Glutamatergic neuron (in vitro differentiated cells): ENCODE measurements around the gene GALNT17. TPM values are rescaled to one million over a fixed set of nuclear protein-coding genes. Genes with fewer than 3 reads are reported as not detected.

ENCODE experiments used
- DNase-seq: peaks from one replicate; pipeline ENCODE4 v3.0.0; 2022
- H3K27ac Mint-ChIP-seq: one replicate; pipeline ENCODE4 v1.8.0; 2020; ENCODE audit warnings: mild to moderate bottlenecking, mixed read lengths, inconsistent platforms; ENCODE audit not compliant: unreplicated experiment
- H3K27me3 Mint-ChIP-seq: one replicate; pipeline ENCODE4 v1.8.0; 2020; ENCODE audit warnings: mild to moderate bottlenecking, moderate library complexity, mixed read lengths, inconsistent platforms; ENCODE audit not compliant: unreplicated experiment
- H3K36me3 Mint-ChIP-seq: one replicate; pipeline ENCODE4 v1.8.0; 2020; ENCODE audit warnings: mild to moderate bottlenecking, mixed read lengths, inconsistent platforms; ENCODE audit not compliant: unreplicated experiment
- H3K4me1 Mint-ChIP-seq: one replicate; pipeline ENCODE4 v1.8.0; 2020; ENCODE audit warnings: mild to moderate bottlenecking, low read depth, mixed read lengths, inconsistent platforms; ENCODE audit not compliant: unreplicated experiment
- H3K4me3 Mint-ChIP-seq: one replicate; pipeline ENCODE4 v1.8.0; 2020; ENCODE audit warnings: mild to moderate bottlenecking, mixed read lengths, inconsistent platforms; ENCODE audit not compliant: unreplicated experiment
- H3K9me3 Mint-ChIP-seq: one replicate; pipeline ENCODE4 v1.8.0; 2020; ENCODE audit warnings: mild to moderate bottlenecking, moderate library complexity, mixed read lengths, inconsistent platforms; ENCODE audit not compliant: unreplicated experiment
- total RNA-seq: library from RNA; stranded (reverse); fragmentation: NEBNext Ultra II Directional; extraction: Animal tissue kit (Norgen Biotek cat#: 25700); gene quantifications from one replicate; pipeline ENCODE4 v1.2.1, GENCODE V29; 2021; ENCODE audit not compliant: unreplicated experiment
- TF ChIP-seq, protein P1 (sequence below): fragments of 200-600 bp; sonication (generic); IDR thresholded peaks from one replicate; pipeline ENCODE4 v1.5.0; 2021; ENCODE audit not compliant: partially characterized antibody, unreplicated experiment

GALNT17 gene
- total RNA-seq, 1 donor from 2014 or later, result 42.0 TPM

DNA sequence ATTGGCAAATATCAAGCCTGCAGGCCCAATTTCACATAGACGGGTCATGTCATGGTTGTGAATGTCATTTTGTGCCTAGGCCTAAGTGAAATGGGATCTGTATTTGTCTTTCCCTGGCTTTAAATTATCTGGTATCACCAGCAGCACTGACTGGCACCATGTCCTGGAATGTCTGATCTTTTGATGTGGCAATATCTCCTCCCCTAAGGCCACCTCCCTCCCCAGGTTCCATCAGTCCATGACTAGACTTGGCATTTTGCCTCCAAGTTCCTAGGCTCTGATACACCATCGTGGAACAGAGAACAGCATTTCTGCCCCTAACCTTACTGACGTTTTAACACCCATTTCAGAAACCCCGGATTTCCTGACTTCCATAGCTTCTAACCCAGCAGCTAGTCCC lies 513.9 kb downstream of the GALNT17 start:
- peaks cover 5% of the 10 kb centered on the region for H3K9me3 Mint-ChIP-seq
- no peaks in the 10 kb centered on the region for H3K27me3 Mint-ChIP-seq
- H3K4me3 Mint-ChIP-seq, result no peak overlapping the region
- peaks cover 12% of the 10 kb centered on the region for H3K36me3 Mint-ChIP-seq
- H3K4me1 Mint-ChIP-seq, result no peaks in the 10 kb centered on the region
- TF ChIP-seq, protein P1, sequence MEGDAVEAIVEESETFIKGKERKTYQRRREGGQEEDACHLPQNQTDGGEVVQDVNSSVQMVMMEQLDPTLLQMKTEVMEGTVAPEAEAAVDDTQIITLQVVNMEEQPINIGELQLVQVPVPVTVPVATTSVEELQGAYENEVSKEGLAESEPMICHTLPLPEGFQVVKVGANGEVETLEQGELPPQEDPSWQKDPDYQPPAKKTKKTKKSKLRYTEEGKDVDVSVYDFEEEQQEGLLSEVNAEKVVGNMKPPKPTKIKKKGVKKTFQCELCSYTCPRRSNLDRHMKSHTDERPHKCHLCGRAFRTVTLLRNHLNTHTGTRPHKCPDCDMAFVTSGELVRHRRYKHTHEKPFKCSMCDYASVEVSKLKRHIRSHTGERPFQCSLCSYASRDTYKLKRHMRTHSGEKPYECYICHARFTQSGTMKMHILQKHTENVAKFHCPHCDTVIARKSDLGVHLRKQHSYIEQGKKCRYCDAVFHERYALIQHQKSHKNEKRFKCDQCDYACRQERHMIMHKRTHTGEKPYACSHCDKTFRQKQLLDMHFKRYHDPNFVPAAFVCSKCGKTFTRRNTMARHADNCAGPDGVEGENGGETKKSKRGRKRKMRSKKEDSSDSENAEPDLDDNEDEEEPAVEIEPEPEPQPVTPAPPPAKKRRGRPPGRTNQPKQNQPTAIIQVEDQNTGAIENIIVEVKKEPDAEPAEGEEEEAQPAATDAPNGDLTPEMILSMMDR, result no peak
- DNase-seq, result no peak
- no peak overlapping the region for H3K27ac Mint-ChIP-seq

DNA sequence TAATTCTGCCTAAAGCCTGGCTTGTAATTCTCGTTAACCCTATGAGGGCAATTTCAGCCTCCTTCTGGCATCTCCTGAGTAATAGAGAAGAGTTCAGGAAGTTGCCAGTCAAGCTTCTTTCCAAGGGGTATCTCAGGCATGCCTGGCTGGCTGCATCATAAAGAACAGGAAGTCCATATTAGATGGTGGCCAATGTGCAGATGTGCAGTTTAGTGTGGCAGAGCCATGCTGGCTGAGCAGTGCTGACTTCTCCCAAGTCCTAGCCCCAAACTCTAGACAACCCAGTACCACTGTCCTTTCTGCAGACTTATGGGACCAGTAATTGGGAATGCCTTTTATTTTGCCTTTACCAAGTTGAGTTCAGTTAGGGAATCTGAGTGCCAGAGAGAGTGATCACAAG lies 517.9 kb downstream of the GALNT17 start:
- Mint-ChIP-seq H3K27me3 (no peaks in the 10 kb centered on the region), H3K36me3 (peaks cover 12% of the 10 kb centered on the region), H3K4me3 (no peak overlapping the region), H3K27ac (no peak overlapping the region), H3K4me1 (peaks cover 7% of the 10 kb centered on the region), H3K9me3 (peaks cover 7% of the 10 kb centered on the region)
- TF ChIP-seq, protein P1, result no peak
- no peak for DNase-seq

DNA sequence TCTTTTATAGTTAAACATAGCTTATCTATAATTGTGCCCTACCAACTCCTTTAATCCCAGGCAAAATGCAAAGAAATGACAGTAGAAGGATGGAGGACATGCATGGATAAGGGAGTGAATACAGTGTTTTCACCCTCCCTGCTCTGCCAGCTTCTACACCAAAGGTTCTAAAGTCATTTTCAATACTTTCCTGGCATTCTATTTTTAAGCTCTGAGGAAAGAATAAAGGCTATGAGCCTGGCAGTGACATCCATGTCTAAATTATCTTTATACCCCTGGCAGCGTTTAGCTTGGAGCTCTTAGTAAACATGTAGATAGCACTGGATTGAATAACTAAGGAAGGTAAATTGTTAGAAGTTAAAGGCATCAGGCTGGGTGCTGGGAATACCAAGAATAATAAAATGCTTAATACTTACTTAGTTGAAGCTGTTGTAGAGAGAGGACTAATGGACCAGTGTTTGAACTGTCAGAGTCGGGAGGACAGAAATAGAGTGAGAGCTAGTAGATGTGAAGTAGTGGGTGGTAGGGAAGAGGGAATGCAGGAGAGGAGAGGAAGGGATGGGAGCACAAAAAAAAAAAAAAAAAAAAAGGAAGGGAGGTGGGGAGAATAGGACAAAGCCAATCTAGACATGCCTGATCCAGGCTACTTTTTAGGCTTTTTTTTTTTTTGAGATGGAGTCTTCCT lies 518.9 kb downstream of the GALNT17 start:
- H3K36me3 Mint-ChIP-seq, result peaks cover 7% of the 10 kb centered on the region
- H3K4me3 Mint-ChIP-seq, result no peak overlapping the region
- no peaks in the 10 kb centered on the region for H3K27me3 Mint-ChIP-seq
- H3K27ac Mint-ChIP-seq, result no peak overlapping the region
- TF ChIP-seq, protein P1, result no peak
- peaks cover 7% of the 10 kb centered on the region for H3K9me3 Mint-ChIP-seq
- peaks cover 9% of the 10 kb centered on the region for H3K4me1 Mint-ChIP-seq
- DNase-seq, result no peak

DNA sequence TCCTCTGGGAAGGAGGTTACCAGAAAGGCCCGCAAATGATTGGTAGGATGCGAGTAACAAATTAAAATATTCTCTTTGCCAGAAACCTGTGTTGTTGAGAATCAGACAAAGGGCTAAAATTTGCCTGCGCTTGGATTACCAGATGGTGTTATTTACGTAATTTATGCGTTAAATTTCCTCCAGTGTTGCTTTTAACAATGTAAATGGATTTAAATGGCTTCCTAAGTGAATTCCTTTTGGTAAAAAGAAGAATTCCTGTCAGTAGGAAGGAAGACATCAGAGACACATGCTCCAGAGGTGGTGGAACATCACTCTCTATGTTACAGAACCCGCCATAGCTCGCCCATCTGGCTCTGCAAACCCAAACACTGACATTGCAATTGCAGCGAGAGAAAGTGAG lies 520.6 kb downstream of the GALNT17 start:
- H3K27me3 Mint-ChIP-seq, result peaks cover 3% of the 10 kb centered on the region
- TF ChIP-seq, protein P1, result no peak
- H3K9me3 Mint-ChIP-seq, result peaks cover 10% of the 10 kb centered on the region
- H3K4me3 Mint-ChIP-seq, result peak overlapping the region; percentile 36
- DNase-seq, result no peak
- peaks cover 7% of the 10 kb centered on the region for H3K36me3 Mint-ChIP-seq
- peaks cover 9% of the 10 kb centered on the region for H3K4me1 Mint-ChIP-seq
- H3K27ac Mint-ChIP-seq, result peak overlapping the region; percentile 83

DNA sequence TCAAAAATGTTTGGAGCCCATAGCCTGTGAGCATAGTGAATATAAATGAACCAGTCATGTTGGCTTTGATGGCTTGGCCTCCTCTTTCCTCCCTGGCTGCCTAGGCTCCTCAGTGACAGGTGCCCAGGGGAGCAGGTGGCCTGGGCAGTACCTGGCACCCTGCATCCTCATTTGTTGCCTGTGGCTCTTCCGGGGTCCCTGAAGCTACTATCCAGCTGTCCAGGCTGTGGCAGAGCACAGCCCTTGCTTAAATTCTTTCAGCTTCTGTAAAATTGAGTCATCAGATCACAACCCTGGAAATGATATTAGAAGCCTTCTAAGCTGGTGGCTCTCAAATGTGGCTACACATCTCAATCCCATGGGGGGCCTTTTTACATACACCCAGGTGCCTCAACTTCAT lies 525.4 kb downstream of the GALNT17 start:
- no peak for DNase-seq
- Mint-ChIP-seq H3K36me3 (peaks cover 12% of the 10 kb centered on the region), H3K27ac (no peak overlapping the region), H3K9me3 (peaks cover 7% of the 10 kb centered on the region), H3K4me3 (no peak overlapping the region), H3K4me1 (peaks cover 7% of the 10 kb centered on the region), H3K27me3 (peaks cover 7% of the 10 kb centered on the region)
- TF ChIP-seq, protein P1, result no peak
